CD14-positive monocyte (primary cell): ENCODE data around the gene KRT76. TPM values are rescaled to one million over a fixed set of nuclear protein-coding genes. Genes with fewer than 3 reads are reported as not detected.

Experiments
- DNase-seq, 3 donors: peaks; one replicate each; pipeline ENCODE4 v3.0.0-alpha.2; 2011 to 2022
- H2AFZ ChIP-seq: 2 replicates; pipeline ENCODE4 v1.6.0; 2012; ENCODE audit warnings: mild to moderate bottlenecking, low read depth, low read length, inconsistent platforms; ENCODE audit not compliant: insufficient read depth, poor library complexity, severe bottlenecking
- H3K27ac ChIP-seq, 2 donors: 1 replicate in 1 of 2; 2 replicates in 1 of 2; pipeline ENCODE4 v1.5.1; 2012 to 2013; ENCODE audit warnings: low read length in 2 of 2, control low read depth in 1 of 2, inconsistent platforms in 1 of 2, low read depth in 1 of 2, mild to moderate bottlenecking in 1 of 2
- H3K27me3 ChIP-seq, 2 donors: one replicate each; pipeline versions ENCODE4 v1.6.0 to v1.6.1; 2011 to 2013; ENCODE audit warnings: low read length in 2 of 2; ENCODE audit not compliant: control insufficient read depth in 2 of 2, insufficient read depth in 2 of 2
- H3K36me3 ChIP-seq, 2 donors: replicated peaks in 1 of 2; 1 replicate in 1 of 2; 2 replicates in 1 of 2; pipeline versions ENCODE4 v1.5.1 to v1.6.1; 2012 to 2013; ENCODE audit warnings: low read length in 2 of 2, control low read depth in 1 of 2, inconsistent platforms in 1 of 2, mild to moderate bottlenecking in 1 of 2; ENCODE audit not compliant: insufficient read depth in 2 of 2, control insufficient read depth in 1 of 2
- H3K4me1 ChIP-seq, 2 donors: 1 replicate in 1 of 2; 2 replicates in 1 of 2; pipeline versions ENCODE4 v1.5.1 to v1.6.1; 2012 to 2013; ENCODE audit warnings: low read length in 2 of 2, control low read depth in 1 of 2, inconsistent platforms in 1 of 2, mild to moderate bottlenecking in 1 of 2, moderate library complexity in 1 of 2; ENCODE audit not compliant: insufficient read depth in 2 of 2, control insufficient read depth in 1 of 2
- H3K4me2 ChIP-seq: replicated peaks from 2 replicates; pipeline ENCODE3; 2012; ENCODE audit warnings: low read length, moderate library complexity, mild to moderate bottlenecking; ENCODE audit not compliant: poor library complexity, severe bottlenecking; ENCODE audit errors: extremely low read depth
- H3K4me3 ChIP-seq, 3 experiments: fragments of 200-600 bp in 1 of 3; sonication (generic) in 1 of 3; replicated peaks in 1 of 3; 1 replicate in 2 of 3; 2 replicates in 1 of 3; pipeline ENCODE4 v1.5.1; 2011 to 2013; ENCODE audit warnings: low read length in 3 of 3, mild to moderate bottlenecking in 3 of 3, control low read depth in 2 of 3, low read depth in 2 of 3, inconsistent platforms in 1 of 3, moderate library complexity in 1 of 3
- H3K79me2 ChIP-seq: 2 replicates; pipeline ENCODE4 v1.6.0; 2012; ENCODE audit warnings: mild to moderate bottlenecking, control low read depth, inconsistent platforms, low read length, moderate library complexity; ENCODE audit not compliant: insufficient read depth
- H3K9ac ChIP-seq: 2 replicates; pipeline ENCODE4 v1.6.0; 2017; ENCODE audit warnings: low read length, mild to moderate bottlenecking; ENCODE audit not compliant: insufficient read depth, poor library complexity, severe bottlenecking
- H3K9me3 ChIP-seq, 2 donors: replicated peaks in 1 of 2; 1 replicate in 1 of 2; 2 replicates in 1 of 2; pipeline versions ENCODE4 v1.5.1 to v1.6.1; 2012 to 2013; ENCODE audit warnings: low read length in 2 of 2, control low read depth in 1 of 2; ENCODE audit not compliant: control insufficient read depth in 1 of 2, insufficient read depth in 1 of 2
- H4K20me1 ChIP-seq: 2 replicates; pipeline ENCODE4 v1.6.0; 2012; ENCODE audit warnings: mild to moderate bottlenecking, low read length, control low read depth, moderate library complexity; ENCODE audit not compliant: insufficient read depth
- H3K27ac Mint-ChIP-seq, 7 donors: one replicate each; pipeline ENCODE4 v1.8.0; 2020; ENCODE audit warnings: mild to moderate bottlenecking in 7 of 7, mixed read lengths in 7 of 7, moderate library complexity in 6 of 7, inconsistent platforms in 2 of 7
- H3K27me3 Mint-ChIP-seq, 3 donors: one replicate each; pipeline ENCODE4 v1.8.0; 2021 to 2022; ENCODE audit warnings: low read depth in 3 of 3, mild to moderate bottlenecking in 3 of 3, mixed read lengths in 3 of 3, moderate library complexity in 3 of 3, inconsistent platforms in 1 of 3
- H3K36me3 Mint-ChIP-seq, 2 donors: one replicate each; pipeline ENCODE4 v1.8.0; 2020; ENCODE audit warnings: mixed read lengths in 2 of 2, inconsistent platforms in 1 of 2, mild to moderate bottlenecking in 1 of 2
- H3K4me1 Mint-ChIP-seq: one replicate; pipeline ENCODE4 v1.8.0; 2020; ENCODE audit warnings: mild to moderate bottlenecking, mixed read lengths
- H3K4me3 Mint-ChIP-seq, 2 donors: one replicate each; pipeline ENCODE4 v1.8.0; 2020; ENCODE audit warnings: mild to moderate bottlenecking in 2 of 2, mixed read lengths in 2 of 2, moderate library complexity in 1 of 2
- H3K9me3 Mint-ChIP-seq, 7 donors: one replicate each; pipeline ENCODE4 v1.8.0; 2020 to 2022; ENCODE audit warnings: mixed read lengths in 7 of 7, mild to moderate bottlenecking in 6 of 7, moderate library complexity in 6 of 7, inconsistent platforms in 2 of 7
- WGBS: methylation state at CpG from one replicate; pipeline ENCODE4 v1.1.5; 2013; ENCODE audit warnings: missing lambda C conversion rate; ENCODE audit not compliant: insufficient coverage; 5-methylcytosine and 5-hydroxymethylcytosine counted together
- intact Hi-C, 2 donors: fragments of 100-400 bp; cut with micrococcal nuclease; formaldehyde crosslinking; loops; one replicate each; pipeline versions ENCODE4 v1.15.0 to v1.15.1; 2023
- polyA plus RNA-seq, 3 donors: library from polyadenylated mRNA; depleted of rRNA in 1 of 3; unstranded in 2 of 3; stranded (reverse) in 1 of 3; fragments of 300-500 nt in 2 of 3; fragments of >200 nt in 1 of 3; fragmentation: Illumina TruSeq in 2 of 3; gene quantifications; 1 replicate in 2 of 3; 2 replicates in 1 of 3; pipeline ENCODE4 v1.2.3, GENCODE V29; 2012 to 2021
- TF ChIP-seq, protein P1 (sequence below): fragments of 200-600 bp; IDR thresholded peaks from one replicate; pipeline ENCODE4 v1.8.0; 2022; ENCODE audit warnings: antibody characterized with exemption, mild to moderate bottlenecking

Gene KRT76
- polyA plus RNA-seq, 3 donors: not detected

DNA sequence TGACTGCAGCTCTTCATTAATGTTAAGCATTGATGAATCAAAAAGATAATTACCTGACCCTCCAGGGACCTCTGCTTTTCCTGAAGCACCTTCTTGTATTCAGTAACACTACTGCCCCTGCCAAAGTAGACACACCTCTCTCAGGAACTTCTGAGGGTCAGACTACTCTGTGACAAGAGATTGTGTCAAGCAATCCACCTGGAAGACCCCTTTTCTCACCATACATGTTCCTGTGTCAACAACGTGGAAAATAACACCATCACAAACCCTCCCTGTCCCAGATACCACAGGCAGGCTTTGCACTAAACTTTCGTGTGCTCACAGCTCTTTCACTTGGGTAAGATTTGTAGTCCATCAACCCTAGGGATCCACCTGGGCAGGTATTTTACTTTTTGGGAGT, 13.2 kb downstream of the KRT76 start:
- H3K27me3 Mint-ChIP-seq: peaks cover 3 to 7% (median 5%) of the 10 kb centered on the region in 3 donors
- intact Hi-C loops: no loop called here
- no peak overlapping the region for H3K4me2 ChIP-seq
- H3K36me3 Mint-ChIP-seq: no peaks in the 10 kb centered on the region
- H3K27ac Mint-ChIP-seq: no peak overlapping the region
- TF ChIP-seq, protein P1, sequence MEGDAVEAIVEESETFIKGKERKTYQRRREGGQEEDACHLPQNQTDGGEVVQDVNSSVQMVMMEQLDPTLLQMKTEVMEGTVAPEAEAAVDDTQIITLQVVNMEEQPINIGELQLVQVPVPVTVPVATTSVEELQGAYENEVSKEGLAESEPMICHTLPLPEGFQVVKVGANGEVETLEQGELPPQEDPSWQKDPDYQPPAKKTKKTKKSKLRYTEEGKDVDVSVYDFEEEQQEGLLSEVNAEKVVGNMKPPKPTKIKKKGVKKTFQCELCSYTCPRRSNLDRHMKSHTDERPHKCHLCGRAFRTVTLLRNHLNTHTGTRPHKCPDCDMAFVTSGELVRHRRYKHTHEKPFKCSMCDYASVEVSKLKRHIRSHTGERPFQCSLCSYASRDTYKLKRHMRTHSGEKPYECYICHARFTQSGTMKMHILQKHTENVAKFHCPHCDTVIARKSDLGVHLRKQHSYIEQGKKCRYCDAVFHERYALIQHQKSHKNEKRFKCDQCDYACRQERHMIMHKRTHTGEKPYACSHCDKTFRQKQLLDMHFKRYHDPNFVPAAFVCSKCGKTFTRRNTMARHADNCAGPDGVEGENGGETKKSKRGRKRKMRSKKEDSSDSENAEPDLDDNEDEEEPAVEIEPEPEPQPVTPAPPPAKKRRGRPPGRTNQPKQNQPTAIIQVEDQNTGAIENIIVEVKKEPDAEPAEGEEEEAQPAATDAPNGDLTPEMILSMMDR: no peak
- no peak for DNase-seq
- no peak overlapping the region for H3K4me3 Mint-ChIP-seq
- peaks cover 11 to 37% (median 27%) of the 10 kb centered on the region in 7 donors for H3K9me3 Mint-ChIP-seq
- no peak overlapping the region for H3K4me3 ChIP-seq
- no CpG with 5 or more reads among the region's 2 CpGs for WGBS
- H3K4me1 ChIP-seq: no peaks in the 10 kb centered on the region
- no peaks in the 10 kb centered on the region for H3K27me3 ChIP-seq
- H3K4me1 Mint-ChIP-seq: no peaks in the 10 kb centered on the region
- no peaks in the 10 kb centered on the region for H3K79me2 ChIP-seq
- H4K20me1 ChIP-seq: no peaks in the 10 kb centered on the region
- H3K27ac ChIP-seq: no peak overlapping the region
- H3K36me3 ChIP-seq: no peaks in the 10 kb centered on the region
- H3K9me3 ChIP-seq: peaks cover 24 to 37% of the 10 kb centered on the region in 2 donors
- H3K9ac ChIP-seq: no peak overlapping the region
- no peak overlapping the region for H2AFZ ChIP-seq

DNA sequence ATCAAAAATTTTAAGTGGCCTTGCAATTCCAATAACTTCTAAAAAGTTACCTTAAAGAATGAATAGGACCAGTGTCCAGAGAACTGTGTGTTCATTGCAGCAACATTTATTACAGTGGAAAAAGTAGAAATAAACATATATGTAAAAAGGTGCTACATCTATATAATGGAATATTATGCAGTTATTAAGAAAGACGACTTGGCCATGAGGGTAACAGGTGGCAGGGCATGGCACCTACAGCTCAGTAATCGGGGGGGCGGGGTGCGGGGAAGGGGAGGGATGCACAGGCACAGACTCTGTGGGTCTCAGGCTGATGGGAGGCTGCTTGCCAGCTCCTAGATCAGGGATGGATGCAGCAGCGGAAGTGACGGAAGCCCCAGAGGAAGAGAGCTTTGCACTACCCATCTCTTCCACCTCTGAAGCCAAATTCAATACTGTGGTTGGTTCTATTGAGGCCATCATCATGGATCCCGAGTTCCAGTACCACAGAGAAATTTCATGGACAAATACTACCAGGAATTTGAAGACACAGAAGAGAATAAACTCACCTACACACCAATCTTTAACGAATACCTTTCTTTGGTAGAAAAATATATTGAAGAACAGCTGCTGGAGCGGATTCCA, 14.0 kb downstream of the KRT76 start:
- no peaks in the 10 kb centered on the region for H3K36me3 ChIP-seq
- no peaks in the 10 kb centered on the region for H3K79me2 ChIP-seq
- Mint-ChIP-seq H3K27ac (no peak overlapping the region), H3K36me3 (no peaks in the 10 kb centered on the region), H3K9me3 (peaks cover 11 to 37% (median 27%) of the 10 kb centered on the region in 7 donors), H3K4me1 (no peaks in the 10 kb centered on the region), H3K4me3 (no peak overlapping the region), H3K27me3 (peaks cover under 1 to 5% (median 3%) of the 10 kb centered on the region in 3 donors)
- TF ChIP-seq, protein P1: no peak
- DNase-seq: no peak
- peaks cover 24 to 37% of the 10 kb centered on the region in 2 donors for H3K9me3 ChIP-seq
- H3K27ac ChIP-seq: no peak overlapping the region
- intact Hi-C loops: no loop called here
- H3K27me3 ChIP-seq: no peaks in the 10 kb centered on the region
- no peaks in the 10 kb centered on the region for H4K20me1 ChIP-seq
- no peak overlapping the region for H3K4me3 ChIP-seq
- no peak overlapping the region for H2AFZ ChIP-seq
- H3K4me2 ChIP-seq: no peak overlapping the region
- WGBS: 71% methylated on average over 5 of the region's 9 CpGs
- H3K9ac ChIP-seq: no peak overlapping the region
- no peaks in the 10 kb centered on the region for H3K4me1 ChIP-seq
